Stimulated activated CD4-positive, alpha-beta T cell treated with anti-CD3 and anti-CD28 coated beads, Interleukin-2, amount 100 ng/mL, for 24 hours (primary cell): Measurements from ENCODE around the gene SSTR4.

ENCODE experiments used
- DNase-seq, 2 donors: peaks; one replicate each; pipeline ENCODE4 v3.0.0-alpha.2; 2020

The SSTR4 gene

GRCh38 chr20:23046431-23046830 is 11.3 kb downstream of the SSTR4 start:
- no peak for DNase-seq

GRCh38 chr20:23047001-23047737 is 12.1 kb downstream of the SSTR4 start:
- no peak for DNase-seq

- DNase-seq = peak in 1 of 2 donors; percentile 10
Measured at GRCh38 chr20:23047738-23048214, 12.7 kb downstream of the SSTR4 start.

- peak in 1 of 2 donors; percentile 42 for DNase-seq
Measured at GRCh38 chr20:23048283-23049200, 13.4 kb downstream of the SSTR4 start.

GRCh38 chr20:23049201-23050075 is 14.3 kb downstream of the SSTR4 start, which contains the start of gene THBD:
Gene THBD (minus strand): TSS chr20:23049672. CDS start chr20:23049504, 168 bp downstream.
- peak in 1 of 2 donors; percentile 17 for DNase-seq

GRCh38 chr20:23050076-23050838 is 15.1 kb downstream of the SSTR4 start:
- no peak for DNase-seq

GRCh38 chr20:23050847-23051627 is 15.9 kb downstream of the SSTR4 start:
- DNase-seq = peak in 1 of 2 donors; percentile 48

GRCh38 chr20:23052904-23053303 is 17.8 kb downstream of the SSTR4 start:
- DNase-seq = no peak

- DNase-seq = no peak
Measured at GRCh38 chr20:23058240-23058639, 23.1 kb downstream of the SSTR4 start.

GRCh38 chr20:23059001-23059400 is 23.9 kb downstream of the SSTR4 start:
- no peak for DNase-seq

- no peak for DNase-seq
Measured at GRCh38 chr20:23059846-23060245, 24.7 kb downstream of the SSTR4 start.

GRCh38 chr20:23060629-23061028 is 25.5 kb downstream of the SSTR4 start:
- DNase-seq = no peak

GRCh38 chr20:23061262-23061661 is 26.1 kb downstream of the SSTR4 start:
- no peak for DNase-seq

- no peak for DNase-seq
Measured at GRCh38 chr20:23061734-23062561, 26.8 kb downstream of the SSTR4 start.

- DNase-seq = no peak
Measured at GRCh38 chr20:23062632-23063031, 27.5 kb downstream of the SSTR4 start.

- DNase-seq = no peak
Measured at GRCh38 chr20:23063168-23063567, 28.1 kb downstream of the SSTR4 start.

GRCh38 chr20:23063581-23063980 is 28.5 kb downstream of the SSTR4 start:
- no peak for DNase-seq

GRCh38 chr20:23065266-23066201 is 30.4 kb downstream of the SSTR4 start:
- no peak for DNase-seq

GRCh38 chr20:23066772-23067171 is 31.7 kb downstream of the SSTR4 start:
- DNase-seq = no peak
